Stimulated activated CD4-positive, alpha-beta T cell treated with anti-CD3 and anti-CD28 coated beads, TNF-alpha, amount 100 ng/mL, for 4 hours (primary cell): ENCODE results near the gene SMIM5.
A peak's percentile ranks its signal among the peaks of the same experiment; 100 is the strongest.

ENCODE experiments used
- DNase-seq, 3 experiments: peaks; one replicate each; pipeline ENCODE4 v3.0.0-alpha.2; 2020; ENCODE audit warnings: low read depth in 3 of 3

Gene SMIM5

GRCh38 chr17:75666959-75667790 lies 33.9 kb downstream of the SMIM5 start, which contains the start of the genes RECQL5 and SAP30BP:
RECQL5 (minus strand) TSS chr17:75667154; CDS start chr17:75666557, 597 bp downstream.
SAP30BP (plus strand) TSS chr17:75667338; CDS start chr17:75667373, 35 bp downstream.
- DNase-seq, result peak; percentile 93 to 98 (median 93)

- no peak for DNase-seq
Measured at GRCh38 chr17:75667825-75668224, 34.6 kb downstream of the SMIM5 start.

- DNase-seq, result no peak
Measured at GRCh38 chr17:75668489-75668888, 35.3 kb downstream of the SMIM5 start.

GRCh38 chr17:75670868-75671267 lies 37.6 kb downstream of the SMIM5 start:
- DNase-seq, result no peak

- no peak for DNase-seq
Measured at GRCh38 chr17:75672011-75672410, 38.8 kb downstream of the SMIM5 start.

- DNase-seq, result no peak
Measured at GRCh38 chr17:75673487-75673886, 40.3 kb downstream of the SMIM5 start.

- no peak for DNase-seq
Measured at GRCh38 chr17:75676461-75676860, 43.2 kb downstream of the SMIM5 start.

- no peak for DNase-seq
Measured at GRCh38 chr17:75679706-75680211, 46.5 kb downstream of the SMIM5 start.

- DNase-seq, result no peak
Measured at GRCh38 chr17:75680431-75680830, 47.2 kb downstream of the SMIM5 start.

- DNase-seq, result no peak
Measured at GRCh38 chr17:75681289-75681688, 48.1 kb downstream of the SMIM5 start.

- no peak for DNase-seq
Measured at GRCh38 chr17:75683583-75683982, 50.3 kb downstream of the SMIM5 start.

GRCh38 chr17:75684249-75684648 lies 51.0 kb downstream of the SMIM5 start:
- no peak for DNase-seq

GRCh38 chr17:75684924-75685323 lies 51.7 kb downstream of the SMIM5 start:
- DNase-seq, result no peak

GRCh38 chr17:75685499-75685898 lies 52.3 kb downstream of the SMIM5 start:
- no peak for DNase-seq

GRCh38 chr17:75688209-75688825 lies 55.1 kb downstream of the SMIM5 start:
- no peak for DNase-seq

GRCh38 chr17:75689441-75689873 lies 56.2 kb downstream of the SMIM5 start:
- peak in 1 of 3 experiments; percentile 15 for DNase-seq
